ENCODE data around the gene ARHGAP25. TPM values are rescaled to one million over a fixed set of nuclear protein-coding genes. Genes with fewer than 3 reads are reported as not detected.

The ARHGAP25 gene
- total and polyA plus RNA-seq, 2 donors (not counting 3 experiments of a cell fraction or from before 2014, with no cell fraction given) = 0.50 to 2.0 TPM

- peaks cover 7% of the 10 kb centered on the region for H3K4me1 ChIP-seq (ENCODE audit: control insufficient read depth, extremely low read depth, insufficient read depth, low read length)
- BruUV-seq (replicated peaks) = no TSS peak
- no peak overlapping the region for H3K27ac ChIP-seq (ENCODE audit: insufficient read depth, low read depth, low read length)
- intact Hi-C loops (cut with micrococcal nuclease) (no loop called here), dilution Hi-C loops (cut with MboI; ENCODE audit: extremely low pct_ligation_motif_present, low sequenced_read_pairs) (no loop called here)
- FAIRE-seq (no peak), DNase-seq (ENCODE audit: low read depth, low spot score) (no peak)
- H3K4me3 ChIP-seq (replicated peaks in 1 of 3; ENCODE audit: insufficient read depth in 1 of 3, low read depth in 1 of 3, low read length in 3 of 3) = no peak overlapping the region
- ChIA-PET CTCF (interaction anchor here (0.8 to 3.9 kb wide), 7 partner anchors 9 to 290 kb away, joined by 3 to 149 read pairs (median 34); no protein-coding TSS in a partner anchor), POLR2A (no interaction called here)
- no peaks in the 10 kb centered on the region for H4K20me1 ChIP-seq (replicated peaks; ENCODE audit: control insufficient read depth, extremely low read depth, insufficient read depth, low read length)
- no peaks in the 10 kb centered on the region for H3K79me2 ChIP-seq (ENCODE audit: control insufficient read depth, insufficient read depth, low read length)
- H3K27me3 ChIP-seq (ENCODE audit: control insufficient read depth in 2 of 2, insufficient read depth in 2 of 2, low read length in 2 of 2) = peaks cover 0 to 4% of the 10 kb centered on the region in 2 experiments
- H3K9me1 ChIP-seq (replicated peaks; ENCODE audit: control insufficient read depth, extremely low read depth, insufficient read depth, low read length) = no peaks in the 10 kb centered on the region
- TF ChIP-seq JUN (IDR thresholded peaks at IDR 0.05; ENCODE audit: borderline replicate concordance, insufficient read depth, insufficient read length, low read depth) (no peak), MYC (IDR thresholded peaks at IDR 0.05; ENCODE audit: low read depth, low read length) (no peak), POLR2A (IDR thresholded peaks at IDR 0.05; ENCODE audit: low read depth, low read length) (no peak), MAX (IDR thresholded peaks at IDR 0.05; ENCODE audit: insufficient read depth, insufficient read length) (no peak)
- H3K4me2 ChIP-seq (ENCODE audit: insufficient read depth, low read length) = no peak overlapping the region
- H3K9me3 ChIP-seq (replicated peaks; ENCODE audit: control insufficient read depth, insufficient read depth, low read length) = no peaks in the 10 kb centered on the region
- H2AFZ ChIP-seq (ENCODE audit: low read depth, low read length) = no peak overlapping the region
- H3K36me3 ChIP-seq (ENCODE audit: control insufficient read depth in 2 of 2, extremely low read depth in 1 of 2, insufficient read depth in 2 of 2, low read length in 2 of 2) = no peaks in the 10 kb centered on the region
- no peak overlapping the region for H3K9ac ChIP-seq (replicated peaks; ENCODE audit: extremely low read depth, insufficient read depth, low read length)
Observed at GRCh38 chr2:68753318-68753717, 18.7 kb downstream of the ARHGAP25 start.

GRCh38 chr2:68755071-68755470, 20.5 kb downstream of the ARHGAP25 start:
- peaks cover 7% of the 10 kb centered on the region for H3K4me1 ChIP-seq (ENCODE audit: control insufficient read depth, extremely low read depth, insufficient read depth, low read length)
- H3K79me2 ChIP-seq (ENCODE audit: control insufficient read depth, insufficient read depth, low read length) = no peaks in the 10 kb centered on the region
- dilution Hi-C loops (cut with MboI; ENCODE audit: extremely low pct_ligation_motif_present, low sequenced_read_pairs) (no loop called here), intact Hi-C loops (cut with micrococcal nuclease) (no loop called here)
- no peaks in the 10 kb centered on the region for H3K27me3 ChIP-seq (ENCODE audit: control insufficient read depth in 2 of 2, insufficient read depth in 2 of 2, low read length in 2 of 2)
- H3K9me3 ChIP-seq (replicated peaks; ENCODE audit: control insufficient read depth, insufficient read depth, low read length) = no peaks in the 10 kb centered on the region
- BruUV-seq (replicated peaks) = no TSS peak
- H3K9me1 ChIP-seq (replicated peaks; ENCODE audit: control insufficient read depth, extremely low read depth, insufficient read depth, low read length) = no peaks in the 10 kb centered on the region
- no peaks in the 10 kb centered on the region for H3K36me3 ChIP-seq (ENCODE audit: control insufficient read depth in 2 of 2, extremely low read depth in 1 of 2, insufficient read depth in 2 of 2, low read length in 2 of 2)
- H3K4me3 ChIP-seq (replicated peaks in 1 of 3; ENCODE audit: insufficient read depth in 1 of 3, low read depth in 1 of 3, low read length in 3 of 3) = no peak overlapping the region
- H3K9ac ChIP-seq (replicated peaks; ENCODE audit: extremely low read depth, insufficient read depth, low read length) = no peak overlapping the region
- no peak for TF ChIP-seq EZH2 (IDR thresholded peaks at IDR 0.05; ENCODE audit: borderline replicate concordance, low read depth, low read length, severe bottlenecking)
- TF ChIP-seq CTCF (IDR thresholded peaks at IDR 0.05; ENCODE audit: extremely low read depth in 1 of 2, insufficient read depth in 1 of 2, low read depth in 1 of 2, low read length in 2 of 2) = no peak
- no peak for TF ChIP-seq JUN (IDR thresholded peaks at IDR 0.05; ENCODE audit: borderline replicate concordance, insufficient read depth, insufficient read length, low read depth)
- no peak for TF ChIP-seq MYC (IDR thresholded peaks at IDR 0.05; ENCODE audit: low read depth, low read length)
- no peak for TF ChIP-seq MAX (IDR thresholded peaks at IDR 0.05; ENCODE audit: insufficient read depth, insufficient read length)
- TF ChIP-seq POLR2AphosphoS5 (IDR thresholded peaks at IDR 0.05; ENCODE audit: insufficient read depth, low read depth, low read length) = no peak
- no peak for TF ChIP-seq POLR2A (IDR thresholded peaks at IDR 0.05; ENCODE audit: low read depth, low read length)
- no peak for TF ChIP-seq FOS (IDR thresholded peaks at IDR 0.05; ENCODE audit: borderline replicate concordance, insufficient read depth, low read length)
- TF ChIP-seq GATA2 (IDR thresholded peaks at IDR 0.05; ENCODE audit: insufficient read depth, insufficient read length, low read depth, low read length) = no peak
- no peak overlapping the region for H3K4me2 ChIP-seq (ENCODE audit: insufficient read depth, low read length)
- POLR2A ChIA-PET = no interaction called here
- no peak overlapping the region for H2AFZ ChIP-seq (ENCODE audit: low read depth, low read length)
- H3K27ac ChIP-seq (ENCODE audit: insufficient read depth, low read depth, low read length) = no peak overlapping the region
- no peaks in the 10 kb centered on the region for H4K20me1 ChIP-seq (replicated peaks; ENCODE audit: control insufficient read depth, extremely low read depth, insufficient read depth, low read length)
- CTCF ChIA-PET = interaction anchor here (0.8 to 1.6 kb wide), 3 partner anchors 10 to 155 kb away, joined by 3 to 5 read pairs (median 4); no protein-coding TSS in a partner anchor
- FAIRE-seq (no peak), DNase-seq (ENCODE audit: low read depth, low spot score) (peak; percentile 51)

Data from endothelial cell of umbilical vein (primary cell).